OCI-LY1 (cell line): ENCODE results near the gene UBE2Q1.

Source experiments
- CTCF ChIP-seq: fragments of 200-600 bp; sonication (generic), shearing (Covaris generic); IDR thresholded peaks from 2 replicates; pipeline ENCODE4 v1.5.1; 2017; ENCODE audit warnings: mild to moderate bottlenecking, antibody characterized with exemption, low read length, moderate library complexity, mixed read lengths
- EZH2 ChIP-seq: fragments of 200-600 bp; sonication (generic), shearing (Covaris generic); IDR thresholded peaks from 2 replicates; pipeline ENCODE4 v1.8.0; 2017; ENCODE audit warnings: borderline replicate concordance, mixed run types, mild to moderate bottlenecking, antibody characterized with exemption, low read length, moderate library complexity, mixed read lengths

GRCh38 chr1:154595621-154596020 lies 37.2 kb upstream of the UBE2Q1 start:
- no peak for TF ChIP-seq CTCF
- no peak for TF ChIP-seq EZH2
